Esophagus muscularis mucosa (tissue), 3 donors: ENCODE results near the gene HIGD2A.

Source experiments
- CTCF ChIP-seq, 3 experiments: fragments of 200-600 bp in 2 of 3; fragments of 450-650 bp in 1 of 3; sonication (generic) in 2 of 3; IDR thresholded peaks; one replicate each; pipeline ENCODE4 v1.5.1; 2017 to 2019; ENCODE audit warnings: antibody characterized with exemption in 3 of 3, mild to moderate bottlenecking in 2 of 3, moderate library complexity in 1 of 3
- POLR2A ChIP-seq: fragments of 450-650 bp; IDR thresholded peaks from one replicate; pipeline ENCODE4 v1.6.1; 2017; ENCODE audit warnings: antibody characterized with exemption, moderate library complexity, mild to moderate bottlenecking, low read depth
- POLR2AphosphoS5 ChIP-seq, 2 donors: sonication (generic); formaldehyde crosslinking; IDR thresholded peaks; one replicate each; pipeline ENCODE4 v1.6.1; 2017; ENCODE audit warnings: antibody characterized with exemption in 2 of 2

- TF ChIP-seq CTCF (IDR thresholded peaks at IDR 0.05) (no peak), POLR2A (no peak), POLR2AphosphoS5 (IDR thresholded peaks at IDR 0.05) (no peak)
Observed at GRCh38 chr5:176424181-176424580, 35.6 kb downstream of the HIGD2A start.
